Myocyte (in vitro differentiated cells): ENCODE measurements around the gene PLEKHM3. TPM values are rescaled to one million over a fixed set of nuclear protein-coding genes. Genes with fewer than 3 reads are reported as not detected.
A peak's percentile ranks its signal among the peaks of the same experiment; 100 is the strongest.

ENCODE experiments used
- DNase-seq: peaks from one replicate; pipeline ENCODE4 v3.0.0-alpha.2; 2012; ENCODE audit warnings: low read depth
- total RNA-seq: library from RNA; depleted of rRNA; stranded (reverse); fragments of >200 nt; gene quantifications from 2 replicates; pipeline ENCODE4 v1.2.3, GENCODE V29; 2014

The PLEKHM3 gene
- total RNA-seq, 1 donor from 2014 or later: 6.7 TPM

- DNase-seq: no peak
Observed at GRCh38 chr2:207863345-207863744, 162.0 kb downstream of the PLEKHM3 start.

DNA sequence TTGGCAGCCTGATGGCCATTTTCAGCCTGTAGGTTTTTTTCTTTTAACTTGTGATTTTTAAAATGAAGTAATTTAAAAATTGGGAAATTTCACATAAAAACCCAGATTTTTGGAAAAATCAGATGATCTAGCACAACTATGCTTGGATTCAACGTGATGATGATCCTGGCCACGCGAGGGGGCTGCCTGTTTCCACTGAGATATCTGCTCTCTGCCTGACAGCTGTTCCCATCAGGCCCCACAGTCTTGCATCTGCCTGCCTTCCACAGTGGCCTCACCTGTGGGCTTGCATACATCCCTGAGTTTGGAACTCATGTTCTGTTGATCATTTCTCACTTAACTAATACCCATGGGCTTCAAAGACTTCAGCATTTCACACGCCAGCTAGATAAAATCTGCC is 163.5 kb downstream of the PLEKHM3 start:
- no peak for DNase-seq

DNA sequence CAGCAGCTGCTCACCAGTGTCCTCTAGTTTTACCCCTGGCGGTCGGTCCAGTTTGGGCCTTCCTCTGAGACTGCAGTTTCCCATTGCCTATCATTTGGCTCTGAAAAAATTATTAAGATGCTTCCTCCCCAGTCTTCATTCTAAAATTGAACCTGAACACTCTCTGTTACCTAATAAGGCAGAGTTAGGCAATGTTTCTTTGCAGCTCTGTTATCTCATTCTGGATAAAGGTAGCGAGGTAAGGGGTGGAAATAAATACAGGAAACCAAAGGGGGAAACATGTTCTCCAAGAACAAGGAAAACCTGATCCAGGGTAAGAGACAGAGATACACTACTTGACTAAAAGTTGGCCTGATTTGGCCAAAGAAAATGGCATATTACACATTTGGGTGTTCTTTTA is 164.6 kb downstream of the PLEKHM3 start:
- DNase-seq: no peak

DNA sequence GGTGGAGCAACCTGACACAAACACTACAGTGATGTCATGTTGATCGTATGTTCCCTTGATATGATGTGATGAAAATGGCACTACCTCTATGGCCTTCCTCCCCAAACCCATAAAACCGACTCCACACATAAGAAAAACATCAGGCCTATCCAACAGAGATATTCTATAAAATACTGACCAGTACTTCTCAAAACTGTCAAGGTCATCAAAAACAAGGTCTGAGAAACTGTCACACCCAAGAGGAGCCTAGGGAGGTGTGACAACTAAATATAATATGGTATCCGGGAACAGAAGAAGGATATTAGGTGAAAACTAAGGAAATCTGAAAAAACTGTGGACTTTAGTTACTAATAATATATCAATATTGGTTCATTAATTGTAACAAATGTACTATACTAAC is 169.7 kb downstream of the PLEKHM3 start:
- no peak for DNase-seq

DNA sequence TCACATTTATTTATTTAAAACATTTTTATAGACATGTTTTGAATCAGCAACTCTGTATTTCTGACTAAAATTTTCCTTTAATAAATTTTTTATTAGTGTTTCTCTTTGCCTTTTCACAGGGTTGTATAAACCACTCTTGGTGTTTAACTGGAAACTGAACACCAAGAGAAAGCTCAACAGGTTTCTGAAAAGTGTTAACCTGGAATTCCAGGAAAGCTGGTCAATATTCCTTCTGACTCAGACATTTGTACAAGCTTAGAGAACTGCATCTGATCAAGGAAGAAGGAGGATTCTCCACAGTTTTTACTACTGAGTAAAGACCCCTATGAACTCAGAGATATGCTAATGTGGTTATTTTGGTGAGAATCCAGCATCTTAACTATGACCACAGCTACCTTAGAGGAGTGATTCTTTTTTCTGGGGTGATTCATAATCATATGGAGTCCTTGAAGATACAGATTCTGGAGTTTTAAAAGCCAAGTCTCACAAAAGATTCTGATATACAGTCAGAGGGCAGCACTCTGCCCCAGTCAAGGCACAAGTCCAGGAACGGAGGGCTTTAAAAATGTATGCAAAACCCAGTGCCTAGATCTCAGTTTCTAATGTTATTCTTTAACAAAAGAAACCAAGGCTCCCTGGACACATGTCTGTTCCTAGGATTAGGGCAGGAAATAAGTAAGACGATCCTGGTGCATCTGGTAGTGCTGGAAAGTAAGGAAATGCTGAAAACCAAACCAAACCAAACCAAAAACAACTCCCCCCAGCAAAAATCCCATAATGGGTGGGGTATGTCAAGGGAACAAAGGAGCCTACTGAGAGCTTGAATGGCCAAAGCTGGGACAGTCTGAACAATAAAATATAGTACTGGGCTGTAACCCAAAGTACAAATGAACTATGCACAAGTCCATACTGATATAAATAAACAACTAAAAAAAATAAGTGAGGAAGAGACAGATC is 170.6 kb downstream of the PLEKHM3 start:
- peak; percentile 37 for DNase-seq

- no peak for DNase-seq
Observed at GRCh38 chr2:207852791-207853190, 172.5 kb downstream of the PLEKHM3 start.

DNA sequence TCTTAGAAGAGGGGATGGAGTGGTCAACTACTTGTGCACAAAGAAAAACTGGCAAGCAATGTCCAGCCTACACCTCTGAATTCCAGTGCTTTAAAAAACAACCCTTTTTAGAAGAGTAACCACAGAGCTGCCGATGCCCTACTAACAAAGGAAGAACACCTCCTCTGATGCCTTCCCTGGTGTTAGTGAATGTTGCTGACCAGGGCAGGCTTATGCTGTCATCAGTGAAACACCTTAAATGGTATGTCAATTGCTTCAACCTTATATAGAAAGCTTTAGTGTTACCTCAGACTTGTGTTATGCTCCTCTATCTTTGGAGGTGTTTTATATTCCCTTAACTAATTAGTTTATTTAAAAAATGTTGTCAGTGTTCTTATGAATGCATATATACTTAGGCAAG is 175.9 kb downstream of the PLEKHM3 start:
- DNase-seq: no peak

DNA sequence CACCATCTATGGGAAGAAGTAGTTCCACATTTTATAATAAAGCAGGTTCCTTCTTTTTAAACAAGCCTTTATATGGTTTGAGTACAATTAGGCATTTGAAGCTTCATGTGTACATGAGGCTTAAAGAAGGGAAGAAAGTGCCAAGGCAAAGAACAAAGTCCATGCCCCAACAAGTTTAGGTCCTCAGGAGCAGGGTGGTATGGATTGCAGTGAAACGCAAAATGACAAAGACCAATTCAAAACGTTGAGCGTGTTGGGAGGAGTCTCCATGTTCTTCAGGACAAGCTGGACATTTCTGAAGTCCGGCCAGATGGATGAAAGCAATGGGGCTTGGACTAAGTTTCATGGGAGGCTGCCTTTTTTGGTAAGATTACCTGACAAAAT is 176.8 kb downstream of the PLEKHM3 start:
- DNase-seq: no peak

- no peak for DNase-seq
Observed at GRCh38 chr2:207847807-207848544, 177.4 kb downstream of the PLEKHM3 start.

- no peak for DNase-seq
Observed at GRCh38 chr2:207847098-207847806, 178.1 kb downstream of the PLEKHM3 start.

DNA sequence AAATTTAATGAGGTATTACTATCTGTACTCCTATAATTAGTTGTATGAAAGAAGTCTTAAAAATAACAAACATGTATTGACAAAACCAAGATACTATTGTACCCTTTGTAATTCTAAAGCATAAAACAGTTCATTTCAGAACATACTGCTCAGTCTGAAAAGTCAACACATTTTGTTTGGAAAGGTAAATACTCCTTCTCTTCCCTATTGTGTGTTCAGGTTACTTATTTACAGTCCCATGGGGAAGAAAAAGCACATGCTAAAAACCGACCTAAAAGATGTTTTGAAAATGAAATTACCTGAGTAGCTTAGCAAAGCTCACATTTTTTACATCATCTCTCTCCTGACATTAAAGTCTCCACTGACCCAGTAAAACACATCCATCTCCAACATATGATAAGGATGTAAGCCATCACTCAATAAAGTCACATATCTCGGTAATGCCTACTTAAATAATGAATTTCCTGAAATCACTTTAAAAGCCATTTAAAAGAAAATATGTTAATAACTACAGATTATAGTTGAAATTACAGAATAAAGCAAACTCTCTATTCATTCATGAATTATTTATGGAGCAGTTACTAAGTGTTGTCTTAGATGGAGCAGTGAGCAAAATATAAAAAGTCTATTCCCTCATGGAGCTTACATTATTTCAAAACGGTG is 180.0 kb downstream of the PLEKHM3 start:
- DNase-seq: no peak

DNA sequence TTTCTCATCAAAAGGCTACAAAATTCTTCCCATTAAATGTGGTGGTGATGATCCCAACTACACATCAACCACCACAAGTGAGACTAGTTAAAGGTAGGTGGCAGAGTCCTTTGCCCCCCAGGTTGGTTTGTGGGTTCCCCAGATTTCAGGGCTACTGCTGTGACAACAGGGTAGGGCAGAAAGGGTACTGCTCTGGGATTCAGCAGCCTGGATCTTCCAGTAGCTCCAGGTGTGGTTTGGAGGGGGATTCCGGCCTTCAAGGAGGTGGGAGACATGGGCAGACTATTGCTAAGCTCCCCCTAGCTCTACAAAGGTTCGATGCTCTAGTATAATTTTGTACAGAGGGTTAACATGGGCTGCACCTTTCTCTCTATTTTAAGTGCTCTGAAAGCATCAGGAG is 180.7 kb downstream of the PLEKHM3 start:
- DNase-seq: no peak

GRCh38 chr2:207840101-207840500 is 185.2 kb downstream of the PLEKHM3 start:
- no peak for DNase-seq

- DNase-seq: no peak
Observed at GRCh38 chr2:207839575-207839974, 185.8 kb downstream of the PLEKHM3 start.

GRCh38 chr2:207839028-207839427 is 186.3 kb downstream of the PLEKHM3 start:
- no peak for DNase-seq

GRCh38 chr2:207836521-207837133 is 188.7 kb downstream of the PLEKHM3 start:
- peak; percentile 43 for DNase-seq

DNA sequence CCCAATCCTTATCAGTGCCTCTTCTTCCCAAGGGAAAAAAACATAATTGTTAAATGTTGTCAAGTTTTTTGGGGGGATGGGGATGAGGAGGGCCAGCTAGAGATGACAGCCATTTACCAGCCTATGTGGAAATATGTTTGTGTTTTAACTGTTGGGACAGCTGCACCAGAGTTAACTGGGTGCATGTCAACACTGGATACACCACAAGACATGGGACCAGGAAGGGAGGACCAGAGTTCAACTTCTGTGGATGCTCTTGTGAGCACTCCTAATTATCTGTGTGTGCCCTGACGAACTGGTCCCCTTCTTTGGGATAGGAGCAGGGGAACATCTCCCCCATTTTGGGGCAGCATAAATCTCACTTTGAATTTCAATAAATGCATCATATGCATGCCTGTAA is 189.5 kb downstream of the PLEKHM3 start:
- no peak for DNase-seq

- DNase-seq: no peak
Observed at GRCh38 chr2:207833251-207833751, 192.0 kb downstream of the PLEKHM3 start.

DNA sequence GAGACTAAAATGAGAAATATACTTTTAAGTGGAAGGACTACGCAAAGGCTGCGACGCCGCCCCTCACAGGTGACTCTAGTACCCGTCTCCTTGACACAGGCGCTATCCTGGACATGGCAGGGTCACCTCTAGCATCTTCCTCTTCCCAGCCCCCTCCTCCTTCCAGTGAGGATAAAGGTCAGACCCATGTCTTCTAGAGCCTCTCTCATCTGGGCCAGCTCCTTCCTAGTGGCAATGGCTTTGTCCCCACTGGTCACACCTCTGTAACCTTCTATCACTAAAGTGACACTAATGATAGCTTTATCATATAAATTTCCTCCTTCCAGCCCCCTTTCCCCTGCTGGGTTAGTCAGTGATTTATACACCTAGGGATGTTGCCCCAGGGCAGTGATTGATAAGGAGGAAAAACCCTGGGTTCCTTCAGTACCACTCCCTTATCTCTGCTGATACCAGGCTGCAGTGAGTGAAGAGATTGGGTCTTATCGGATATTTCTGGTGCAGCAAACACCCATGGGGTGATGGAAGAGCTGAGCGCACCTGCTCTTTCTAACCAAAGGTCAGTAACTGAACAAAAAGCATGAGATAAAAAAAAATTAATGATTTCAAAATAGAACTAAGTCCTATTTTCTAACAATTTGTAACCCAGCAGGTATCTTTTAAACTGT is 193.6 kb downstream of the PLEKHM3 start:
- no peak for DNase-seq
